Measurements from ENCODE around the gene EPB41L2. TPM values are rescaled to one million over a fixed set of nuclear protein-coding genes. Genes with fewer than 3 reads are reported as not detected.

Gene EPB41L2
- 63.8 and 68.7 TPM in 2 replicates for total RNA-seq

DNA sequence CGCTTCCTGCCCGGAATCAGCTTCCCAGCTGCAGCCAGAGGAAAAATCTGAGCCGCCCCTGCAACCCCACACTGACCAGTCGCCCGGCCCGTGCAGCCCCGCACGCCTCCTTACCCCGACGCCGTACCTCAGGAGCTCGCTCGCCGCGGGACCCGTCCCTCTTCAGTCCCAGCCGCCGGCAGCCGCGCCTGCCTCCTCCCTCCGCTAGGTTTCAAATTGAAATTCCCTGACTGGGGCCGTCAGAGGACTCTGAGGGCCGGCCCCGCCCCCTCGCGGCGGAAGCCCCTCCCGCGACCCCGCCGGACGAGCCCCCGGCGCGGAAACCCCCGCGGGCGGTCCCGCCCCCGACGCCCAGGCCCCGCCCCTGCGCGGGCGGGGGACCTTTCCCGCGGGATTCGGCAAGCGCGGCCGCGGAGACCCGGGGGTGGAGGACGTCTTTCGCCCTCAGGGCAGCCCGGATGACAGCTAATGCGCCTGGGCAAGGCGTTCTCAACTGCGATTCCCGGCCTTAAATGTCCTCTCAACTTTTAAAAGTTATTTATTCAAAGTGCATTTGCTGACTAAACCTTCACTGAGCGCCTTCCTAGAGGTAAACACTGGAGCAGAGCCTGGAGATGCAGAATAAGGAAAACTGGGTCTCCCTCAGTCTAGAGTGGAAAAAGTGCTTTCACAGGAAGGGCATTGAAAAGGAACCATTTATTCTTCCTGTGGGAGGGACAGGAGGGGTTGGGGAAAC lies at the start of gene EPB41L2:
TSS of gene EPB41L2 (minus strand) at position 218 of the 736 bp plus-strand sequence. CDS start 106,760 bp downstream, outside the sequence.

DNA sequence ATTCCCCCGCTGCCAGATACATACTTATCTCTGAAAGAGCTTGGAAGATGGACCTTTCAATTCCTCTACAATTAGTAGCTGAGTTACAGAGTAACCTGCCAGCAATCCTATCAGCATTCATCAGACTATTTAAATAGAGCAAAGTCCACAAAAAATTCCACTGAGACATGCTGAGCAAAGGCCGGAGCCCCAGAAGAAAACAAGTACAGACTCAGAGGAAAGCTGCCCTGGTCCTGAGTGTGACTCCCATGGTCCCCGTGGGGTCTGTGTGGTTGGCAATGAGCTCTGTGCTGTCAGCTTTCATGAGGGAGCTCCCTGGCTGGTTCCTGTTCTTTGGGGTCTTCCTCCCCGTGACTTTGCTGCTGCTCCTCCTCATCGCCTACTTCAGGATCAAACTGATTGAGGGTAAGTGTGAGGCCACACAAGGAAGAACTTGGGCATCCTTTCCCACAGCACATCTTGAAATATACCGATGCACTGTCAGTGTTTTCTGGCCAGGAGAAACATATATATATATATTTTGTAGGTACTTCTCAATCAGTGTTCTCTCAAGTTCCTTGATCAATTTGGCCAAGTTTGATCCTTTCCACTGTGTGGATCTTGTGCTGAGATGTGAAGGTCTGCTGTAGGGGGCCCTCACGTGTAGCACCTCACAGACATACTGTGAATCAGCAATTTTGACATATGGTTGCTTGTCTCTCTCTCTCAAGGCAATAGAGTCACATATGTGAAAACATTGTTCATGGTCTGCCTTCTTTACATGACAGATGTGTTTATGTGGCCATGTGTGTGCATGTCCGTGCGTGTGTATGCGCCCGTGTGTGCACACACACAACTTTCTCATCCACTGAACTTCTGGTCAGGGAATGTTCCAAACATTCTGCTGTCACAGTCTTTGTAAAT lies 235.5 kb downstream of the EPB41L2 start, which contains the start of gene SMLR1:
TSS of gene SMLR1 (plus strand) at position 160 of the 903 bp plus-strand sequence. CDS start at position 168, 8 bp downstream.

Other genes with a start within 250 kb of the EPB41L2 start
- not detected in 2 replicates for gene SMLR1, start 235.8 kb downstream of the EPB41L2 start, total RNA-seq
- gene AKAP7, start 72.2 kb upstream of the EPB41L2 start, total RNA-seq, result 6.3 and 10.3 TPM in 2 replicates

Data from smooth muscle cell of bladder (primary cell).